CD4-positive, alpha-beta T cell treated with Interleukin-17A for 1 hour (primary cell): ENCODE data around the gene LGALS9C.
A peak's percentile ranks its signal among the peaks of the same experiment; 100 is the strongest.
"Not testable (repeated sequence)": the region's sequence is repeated elsewhere in the genome, so short reads cannot be mapped to it uniquely, and the experiment has no call there.

Source experiments
- DNase-seq: peaks from one replicate; pipeline ENCODE4 v3.0.0-alpha.2; 2020

LGALS9C gene

DNA sequence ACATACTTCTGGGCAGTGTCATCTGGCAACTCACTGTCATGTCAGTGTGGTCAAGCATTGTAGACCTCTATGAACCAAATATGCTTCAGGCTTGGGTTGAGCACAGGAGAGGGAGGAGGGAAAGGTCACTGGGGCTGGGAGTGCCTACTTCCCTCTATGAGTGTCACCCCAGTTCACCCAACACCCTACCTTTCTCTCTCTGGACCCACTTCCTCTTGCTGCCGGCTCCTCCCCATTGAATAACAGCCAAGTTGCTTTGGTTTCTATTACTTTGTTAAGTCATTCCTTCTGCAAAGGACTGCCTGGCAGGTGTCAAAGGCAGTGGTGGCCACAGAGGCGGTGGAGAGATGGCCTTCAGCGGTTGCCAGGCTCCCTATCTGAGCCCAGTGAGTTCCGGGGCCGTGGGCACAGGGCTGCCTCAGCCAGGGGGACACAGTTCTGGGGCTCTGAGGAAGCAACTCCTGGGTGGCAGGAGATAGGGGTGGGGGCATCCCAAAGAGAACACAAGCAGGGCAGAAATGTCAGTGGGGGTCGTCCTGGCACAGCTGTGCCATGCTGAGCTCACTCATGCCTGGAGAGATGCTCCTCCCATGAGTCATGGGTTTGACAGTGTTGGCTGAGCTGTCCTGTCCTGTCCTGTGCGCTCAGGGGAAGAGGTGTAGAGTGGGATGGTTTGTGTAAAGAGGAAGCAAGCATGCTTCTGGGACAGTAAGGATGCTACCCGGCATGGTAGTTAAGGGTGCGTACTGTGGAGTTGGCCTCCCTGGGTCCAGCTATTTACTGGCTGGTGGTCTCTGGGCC, at the start of gene LGALS9C:
TSS of gene LGALS9C (plus strand) at position 282 of the 801 bp plus-strand sequence. CDS start at position 348, 66 bp downstream.
- DNase-seq = peak; percentile 29

GRCh38 chr17:18432206-18432605, 44.4 kb upstream of the LGALS9C start:
- not testable (repeated sequence) for DNase-seq

GRCh38 chr17:18439465-18439870, 37.1 kb upstream of the LGALS9C start:
- DNase-seq = not testable (repeated sequence)

- peak; percentile 43 for DNase-seq
Measured at GRCh38 chr17:18442093-18442492, 34.5 kb upstream of the LGALS9C start.

DNA sequence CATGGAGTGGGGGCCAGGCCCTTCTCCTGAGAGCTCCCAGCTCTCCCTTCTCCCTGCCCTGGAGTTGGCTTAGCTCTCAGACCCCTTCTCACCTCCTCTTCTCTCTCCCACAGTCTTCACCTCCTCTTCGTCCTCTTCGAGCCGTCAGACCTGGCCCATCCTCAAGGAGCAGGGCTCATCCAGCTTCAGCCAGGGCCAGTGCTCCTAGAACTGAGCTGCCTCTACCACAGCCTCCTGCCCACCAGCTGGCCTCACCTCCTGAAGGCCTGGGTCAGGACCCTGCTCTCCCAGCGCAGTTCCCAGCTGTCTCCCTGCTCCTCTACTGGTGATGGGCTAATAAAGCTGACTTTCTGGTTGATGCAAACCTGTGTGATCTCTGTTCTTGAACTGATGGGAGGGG, 34.1 kb upstream of the LGALS9C start:
- DNase-seq = not testable (repeated sequence)

DNA sequence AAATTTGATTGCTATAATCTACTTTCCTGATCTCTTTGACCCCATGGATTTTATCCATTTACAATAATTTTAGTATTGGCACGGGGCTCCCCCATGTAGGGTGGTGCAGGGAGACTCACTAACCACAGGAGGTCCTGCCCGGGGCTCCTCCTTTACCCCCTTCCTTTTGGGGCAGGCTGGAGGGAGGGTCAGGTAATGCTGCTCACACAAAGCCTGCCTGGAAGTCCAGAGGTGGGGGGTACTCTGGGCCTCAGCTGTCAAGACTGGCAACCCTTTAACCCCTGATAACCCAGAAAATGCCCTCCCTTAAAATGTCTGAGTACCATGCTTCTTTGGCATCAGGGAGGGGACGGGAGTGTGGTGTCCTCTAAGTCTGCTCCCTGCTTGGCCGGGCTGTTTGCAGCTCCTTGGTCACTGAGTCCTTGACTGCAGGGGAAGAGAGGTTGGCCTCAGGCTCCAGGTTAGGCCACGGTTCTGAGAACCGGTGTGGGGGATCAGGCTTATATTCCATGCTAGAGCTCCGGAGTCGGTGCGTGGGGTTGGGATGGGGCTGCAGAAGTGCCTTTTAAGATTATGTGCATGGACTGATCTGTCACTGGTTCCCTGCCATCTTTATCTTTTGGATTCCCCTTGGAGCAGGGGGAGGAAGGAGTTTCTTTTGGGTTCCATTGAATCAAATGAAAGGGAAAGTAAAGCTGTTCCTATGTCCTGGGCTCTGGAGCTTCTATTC, 28.9 kb upstream of the LGALS9C start:
- not testable (repeated sequence) for DNase-seq

- not testable (repeated sequence) for DNase-seq
Measured at GRCh38 chr17:18448311-18448710, 28.3 kb upstream of the LGALS9C start.

DNA sequence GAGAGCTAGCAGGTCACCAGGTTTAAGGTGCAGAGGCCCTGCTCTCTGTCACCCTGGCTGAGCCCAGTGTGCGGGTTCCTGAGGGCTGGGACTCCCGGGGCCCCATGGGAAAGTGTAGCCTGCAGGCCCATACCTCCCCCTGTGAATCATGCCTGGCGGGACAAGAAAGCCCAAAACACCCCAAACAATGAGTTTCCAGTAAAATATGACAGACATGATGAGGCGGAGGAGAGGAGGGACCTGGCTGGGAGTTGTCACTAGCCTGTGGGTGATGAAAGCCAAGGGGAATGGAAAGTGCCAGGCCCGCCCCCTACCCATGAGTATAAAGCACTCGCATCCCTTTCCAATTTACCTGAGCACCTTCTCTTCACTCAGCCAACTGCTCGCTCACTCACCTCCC, 26.8 kb upstream of the LGALS9C start:
- not testable (repeated sequence) for DNase-seq

- not testable (repeated sequence) for DNase-seq
Measured at GRCh38 chr17:18450998-18451397, 25.6 kb upstream of the LGALS9C start.

GRCh38 chr17:18451969-18452368, 24.6 kb upstream of the LGALS9C start:
- not testable (repeated sequence) for DNase-seq

DNA sequence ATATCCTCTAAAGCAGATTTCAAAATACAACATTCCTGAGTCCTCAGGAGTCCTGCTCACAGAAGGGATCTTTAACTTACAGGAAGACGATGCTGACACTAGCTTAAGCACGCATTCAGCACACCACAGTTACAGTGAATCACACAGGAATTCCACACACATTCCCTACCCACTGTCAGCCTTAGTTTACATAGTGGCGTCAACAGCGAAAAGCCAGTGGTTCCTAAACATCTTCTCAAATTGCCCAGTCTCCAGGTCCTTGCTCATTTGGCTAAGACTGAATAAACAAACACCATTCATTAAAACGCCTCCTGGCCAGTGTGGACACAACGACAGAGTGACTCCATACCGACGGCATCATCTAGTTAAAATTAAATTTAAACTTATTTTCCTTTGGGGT, 17.6 kb upstream of the LGALS9C start:
- not testable (repeated sequence) for DNase-seq

DNA sequence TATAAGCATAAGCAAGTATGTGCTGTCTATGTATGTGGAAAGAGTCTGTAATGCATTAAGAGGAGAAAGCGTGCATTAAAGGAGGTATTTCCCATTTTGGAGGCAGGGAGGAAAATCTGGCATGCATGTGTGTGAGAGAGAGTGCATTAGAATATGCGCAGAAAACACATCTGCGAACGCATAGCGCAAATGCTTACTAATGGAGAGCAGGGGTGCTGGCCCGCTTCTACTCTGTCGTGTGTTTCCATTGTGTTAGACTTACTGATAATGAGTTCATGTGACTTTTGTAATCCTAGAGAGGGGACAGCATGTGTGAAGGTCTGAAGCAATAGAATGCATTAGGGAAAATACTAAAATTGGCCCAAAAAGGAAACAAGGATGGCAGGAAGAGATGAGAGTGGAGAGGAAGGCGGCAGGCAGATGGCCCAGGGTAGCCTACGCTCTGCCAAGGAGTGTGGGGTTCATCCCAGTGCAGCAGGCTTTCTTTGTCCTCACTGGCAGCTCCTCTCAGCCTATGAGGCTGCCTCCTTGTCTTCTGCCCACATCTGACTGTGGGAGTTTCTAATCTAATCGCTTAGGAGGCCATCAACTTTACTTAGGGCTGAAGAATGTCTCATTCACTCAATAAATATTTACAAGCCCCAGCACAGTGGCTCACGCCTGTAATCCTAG, 12.6 kb upstream of the LGALS9C start:
- DNase-seq = not testable (repeated sequence)

GRCh38 chr17:18466250-18466983, 10.2 kb upstream of the LGALS9C start:
- not testable (repeated sequence) for DNase-seq

DNA sequence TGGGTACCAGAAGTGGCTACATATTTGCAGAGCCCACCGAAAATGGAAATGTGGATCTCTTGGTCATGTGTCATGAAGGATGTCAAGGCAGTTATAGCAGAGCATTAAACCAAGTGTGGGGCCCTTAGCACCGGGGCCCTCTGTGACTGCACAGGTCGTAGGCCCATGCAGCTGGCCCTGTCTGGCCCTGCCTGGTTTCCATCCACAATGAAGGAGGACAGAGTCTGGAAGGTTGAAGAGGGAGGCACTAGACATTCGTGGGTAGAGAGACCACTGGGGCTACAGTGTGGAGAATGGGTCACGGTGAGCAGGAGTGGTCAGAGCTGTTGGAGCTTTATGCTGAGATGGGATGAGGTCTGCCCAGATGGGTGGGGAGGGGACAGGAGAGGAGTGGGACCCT, 9.6 kb upstream of the LGALS9C start:
- DNase-seq = not testable (repeated sequence)

DNA sequence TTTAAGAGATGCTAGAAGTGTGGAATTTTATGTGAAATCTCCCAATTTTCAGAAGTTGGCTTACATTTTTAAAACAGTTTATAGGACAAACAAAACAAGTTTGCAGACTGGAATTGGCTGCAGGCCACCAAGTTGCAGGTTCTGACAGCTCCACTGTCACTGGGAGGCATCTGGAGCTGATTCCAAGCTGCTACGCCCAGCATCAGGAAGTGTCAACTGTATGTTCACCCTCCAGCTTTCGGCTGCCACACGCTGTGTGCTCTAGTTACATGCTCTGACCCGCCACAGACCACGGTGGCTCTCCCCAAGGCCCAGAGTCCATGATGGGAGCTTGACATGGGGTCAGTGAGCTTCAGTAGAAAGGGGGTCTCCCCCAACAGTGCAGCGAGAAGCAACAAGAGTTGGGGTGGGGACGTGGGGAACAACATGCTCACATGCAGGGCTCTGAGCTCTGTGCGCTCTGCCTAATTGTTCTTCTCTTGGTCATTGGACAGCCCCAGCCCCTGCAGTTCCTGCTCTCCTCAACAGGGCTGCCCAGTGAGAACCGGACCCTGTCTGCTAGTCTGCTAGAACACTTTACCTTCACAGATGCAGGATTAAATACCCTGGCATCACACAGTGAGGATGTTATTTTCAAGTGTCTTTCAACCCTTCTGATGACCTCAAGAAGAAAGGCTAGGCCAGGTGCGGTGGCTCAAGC, 8.0 kb upstream of the LGALS9C start:
- DNase-seq = not testable (repeated sequence)

DNA sequence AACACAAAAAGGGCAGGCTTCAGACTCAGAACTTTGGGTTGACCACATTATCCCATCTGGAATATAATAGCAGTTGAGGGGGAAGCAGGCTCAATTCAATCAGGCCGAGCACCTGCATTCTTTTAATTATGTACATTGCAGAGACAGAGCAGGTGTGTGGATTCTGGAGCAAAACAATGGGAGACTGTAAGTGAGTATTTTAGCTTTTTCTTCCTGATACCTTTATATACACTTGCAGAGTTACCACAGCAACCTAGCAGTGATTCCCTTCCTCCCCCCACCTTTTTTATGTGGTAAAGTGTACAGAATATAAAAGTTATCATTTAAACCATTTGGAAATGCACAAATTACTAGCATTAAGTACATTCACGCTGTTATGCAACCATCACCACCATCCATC, 6.8 kb upstream of the LGALS9C start:
- DNase-seq = not testable (repeated sequence)

DNA sequence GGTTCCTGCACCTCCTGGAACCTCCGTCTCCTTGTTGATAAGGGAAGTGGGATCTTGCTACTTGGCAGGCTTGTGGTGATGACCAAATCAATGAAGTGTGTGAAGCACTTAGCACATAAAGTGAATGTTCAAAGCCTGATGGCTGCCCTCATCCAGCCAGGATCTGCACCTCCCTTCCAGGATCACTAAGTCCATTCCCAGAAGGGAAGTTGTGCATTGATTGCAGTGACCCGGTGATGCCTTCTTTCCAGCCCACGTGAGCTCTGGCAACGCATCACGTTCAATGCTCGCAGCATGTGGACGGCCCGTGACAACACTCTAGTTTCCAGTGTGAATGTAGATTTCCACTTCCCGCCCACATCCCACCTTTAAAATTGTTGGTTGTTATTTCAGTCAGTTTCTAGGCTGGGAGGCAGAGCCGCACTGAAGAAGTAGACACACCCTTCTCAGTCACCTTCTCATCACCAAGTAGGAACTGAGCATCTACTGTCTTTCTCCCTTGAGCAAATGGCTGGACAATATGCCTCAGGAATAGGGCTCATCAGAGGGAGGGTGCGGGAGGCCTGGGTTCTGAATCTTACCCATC, 6.2 kb upstream of the LGALS9C start:
- DNase-seq = not testable (repeated sequence)

GRCh38 chr17:18473967-18474366, 2.6 kb upstream of the LGALS9C start:
- not testable (repeated sequence) for DNase-seq

DNA sequence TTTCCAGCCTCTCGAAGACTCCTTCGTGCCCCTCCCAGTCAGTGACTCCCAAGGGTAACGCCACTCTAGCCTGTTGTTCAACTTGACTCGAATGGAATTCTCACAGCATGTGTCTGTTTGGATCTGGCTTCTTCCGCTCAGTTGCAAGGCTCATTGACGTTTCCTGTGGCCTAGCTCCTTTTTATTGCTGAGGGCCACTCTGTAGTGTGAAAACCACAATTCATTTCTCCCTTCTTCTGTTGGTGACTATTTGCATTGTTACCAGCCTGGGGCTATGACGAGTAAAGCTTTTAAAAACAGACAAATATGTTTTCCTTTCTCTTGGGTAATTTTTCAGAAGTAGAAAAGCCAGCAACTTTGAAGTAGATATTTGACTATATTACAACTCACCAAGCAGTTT, 1.8 kb upstream of the LGALS9C start:
- peak; percentile 0 for DNase-seq

- not testable (repeated sequence) for DNase-seq
Measured at GRCh38 chr17:18477367-18477766, 778 bp downstream of the LGALS9C start.

GRCh38 chr17:18478362-18478761, 1.8 kb downstream of the LGALS9C start:
- DNase-seq = not testable (repeated sequence)
